Measurements from ENCODE around the gene CAPN8.

CAPN8 gene

DNA sequence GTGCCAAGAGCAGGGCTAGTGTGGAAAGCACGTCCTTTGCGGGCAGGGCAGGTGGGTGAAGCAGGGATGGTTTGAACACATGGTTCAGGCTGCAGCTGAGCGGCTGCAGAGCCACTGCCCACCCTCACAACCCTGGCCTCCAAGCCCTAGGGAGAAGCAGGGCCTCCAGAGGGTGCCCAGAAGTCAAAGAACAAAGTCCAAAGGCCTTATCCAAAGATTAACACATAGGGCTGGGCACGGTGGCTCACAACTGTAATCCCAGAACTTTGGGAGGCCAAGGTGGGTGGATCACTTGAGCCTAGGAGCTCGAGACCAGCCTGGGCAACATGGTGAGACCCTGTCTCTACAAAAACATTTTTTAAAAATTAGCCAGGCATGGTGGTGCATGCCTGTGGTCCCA is 46.8 kb downstream of the CAPN8 start:
- H3K9ac ChIP-seq (ENCODE audit: low read length) = no peak overlapping the region
- H3K27me3 ChIP-seq (ENCODE audit: insufficient read depth, low read length) = 0 out of 2 replicates have a peak, but pooled peaks cover 4% of the 10 kb centered on the region
- no peaks in the 10 kb centered on the region for H3K4me1 ChIP-seq (ENCODE audit: insufficient read depth, low read length, severe bottlenecking)
- H3K4me3 ChIP-seq (ENCODE audit: low read depth, low read length, poor library complexity, severe bottlenecking) = no peak overlapping the region
- no peak overlapping the region for H3K4me2 ChIP-seq (ENCODE audit: low read length)
- H3F3A ChIP-seq (ENCODE audit: insufficient read depth, low read length) = no peaks in the 10 kb centered on the region
- no peak overlapping the region for H2AFZ ChIP-seq (ENCODE audit: low read length)
- no peaks in the 10 kb centered on the region for H3K9me2 ChIP-seq (ENCODE audit: low read depth, low read length)
- no peaks in the 10 kb centered on the region for H3K36me3 ChIP-seq (ENCODE audit: insufficient read depth, low read length)
- no peaks in the 10 kb centered on the region for H3K79me2 ChIP-seq (ENCODE audit: insufficient read depth, low read length)
- H3K27ac ChIP-seq (ENCODE audit: low read depth, low read length, poor library complexity, severe bottlenecking) = no peak overlapping the region
- H4K20me1 ChIP-seq (ENCODE audit: insufficient read depth, low read length) = no peaks in the 10 kb centered on the region
- H3K9me3 ChIP-seq (ENCODE audit: low read length) = no peaks in the 10 kb centered on the region
- TF ChIP-seq, protein P1, sequence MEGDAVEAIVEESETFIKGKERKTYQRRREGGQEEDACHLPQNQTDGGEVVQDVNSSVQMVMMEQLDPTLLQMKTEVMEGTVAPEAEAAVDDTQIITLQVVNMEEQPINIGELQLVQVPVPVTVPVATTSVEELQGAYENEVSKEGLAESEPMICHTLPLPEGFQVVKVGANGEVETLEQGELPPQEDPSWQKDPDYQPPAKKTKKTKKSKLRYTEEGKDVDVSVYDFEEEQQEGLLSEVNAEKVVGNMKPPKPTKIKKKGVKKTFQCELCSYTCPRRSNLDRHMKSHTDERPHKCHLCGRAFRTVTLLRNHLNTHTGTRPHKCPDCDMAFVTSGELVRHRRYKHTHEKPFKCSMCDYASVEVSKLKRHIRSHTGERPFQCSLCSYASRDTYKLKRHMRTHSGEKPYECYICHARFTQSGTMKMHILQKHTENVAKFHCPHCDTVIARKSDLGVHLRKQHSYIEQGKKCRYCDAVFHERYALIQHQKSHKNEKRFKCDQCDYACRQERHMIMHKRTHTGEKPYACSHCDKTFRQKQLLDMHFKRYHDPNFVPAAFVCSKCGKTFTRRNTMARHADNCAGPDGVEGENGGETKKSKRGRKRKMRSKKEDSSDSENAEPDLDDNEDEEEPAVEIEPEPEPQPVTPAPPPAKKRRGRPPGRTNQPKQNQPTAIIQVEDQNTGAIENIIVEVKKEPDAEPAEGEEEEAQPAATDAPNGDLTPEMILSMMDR (IDR thresholded peaks at IDR 0.05; ENCODE audit: low read length) = no peak
- TF ChIP-seq EZH2 (IDR thresholded peaks at IDR 0.05; ENCODE audit: borderline replicate concordance, low read length) = no peak

DNA sequence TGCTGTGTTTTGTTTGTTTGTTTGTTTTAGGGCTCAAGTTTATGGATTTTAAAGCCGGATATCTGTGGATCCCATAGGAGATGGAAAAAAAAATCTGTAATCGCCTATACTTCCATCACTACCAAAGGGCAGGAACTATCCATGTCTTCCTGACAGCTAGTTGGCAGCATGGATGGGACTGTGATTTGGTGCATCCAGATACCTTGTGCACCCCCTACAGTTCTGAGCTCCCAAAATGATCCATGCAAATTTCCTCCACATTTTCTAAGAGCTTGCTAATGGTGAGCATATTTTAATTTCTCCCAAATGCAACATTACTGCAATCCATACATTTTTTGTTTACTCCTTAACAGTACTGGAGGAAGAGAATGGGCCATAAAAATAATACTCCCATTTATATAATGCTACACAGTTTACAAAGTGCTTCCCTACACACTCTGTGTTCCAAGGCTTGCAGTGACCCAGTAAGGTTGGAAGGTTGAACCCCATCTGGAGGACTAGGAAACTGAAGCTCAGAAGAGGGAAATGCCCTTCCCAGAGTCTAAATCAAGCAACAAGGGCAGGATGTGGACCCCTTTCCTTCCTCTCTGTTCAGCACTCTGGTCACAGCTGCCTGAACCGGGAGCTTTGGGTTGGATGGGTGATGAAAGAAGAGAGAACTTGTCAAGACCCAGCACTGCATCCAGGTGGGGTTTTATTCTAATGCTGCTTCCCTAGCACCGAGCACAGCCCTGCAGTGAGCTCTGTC is 48.0 kb downstream of the CAPN8 start:
- H3K9me2 ChIP-seq (ENCODE audit: low read depth, low read length) = no peaks in the 10 kb centered on the region
- H3K79me2 ChIP-seq (ENCODE audit: insufficient read depth, low read length) = no peaks in the 10 kb centered on the region
- no peaks in the 10 kb centered on the region for H3K36me3 ChIP-seq (ENCODE audit: insufficient read depth, low read length)
- H3K27me3 ChIP-seq (ENCODE audit: insufficient read depth, low read length) = 0 out of 2 replicates have a peak, but pooled peaks cover 4% of the 10 kb centered on the region
- no peaks in the 10 kb centered on the region for H4K20me1 ChIP-seq (ENCODE audit: insufficient read depth, low read length)
- H3K9ac ChIP-seq (ENCODE audit: low read length) = no peak overlapping the region
- H3K4me1 ChIP-seq (ENCODE audit: insufficient read depth, low read length, severe bottlenecking) = no peaks in the 10 kb centered on the region
- no peak overlapping the region for H3K4me2 ChIP-seq (ENCODE audit: low read length)
- TF ChIP-seq, protein P1 (IDR thresholded peaks at IDR 0.05; ENCODE audit: low read length) = no peak
- TF ChIP-seq EZH2 (IDR thresholded peaks at IDR 0.05; ENCODE audit: borderline replicate concordance, low read length) = no peak
- no peak overlapping the region for H3K4me3 ChIP-seq (ENCODE audit: low read depth, low read length, poor library complexity, severe bottlenecking)
- H3K9me3 ChIP-seq (ENCODE audit: low read length) = no peaks in the 10 kb centered on the region
- H3K27ac ChIP-seq (ENCODE audit: low read depth, low read length, poor library complexity, severe bottlenecking) = no peak overlapping the region
- H2AFZ ChIP-seq (ENCODE audit: low read length) = no peak overlapping the region
- no peaks in the 10 kb centered on the region for H3F3A ChIP-seq (ENCODE audit: insufficient read depth, low read length)

DNA sequence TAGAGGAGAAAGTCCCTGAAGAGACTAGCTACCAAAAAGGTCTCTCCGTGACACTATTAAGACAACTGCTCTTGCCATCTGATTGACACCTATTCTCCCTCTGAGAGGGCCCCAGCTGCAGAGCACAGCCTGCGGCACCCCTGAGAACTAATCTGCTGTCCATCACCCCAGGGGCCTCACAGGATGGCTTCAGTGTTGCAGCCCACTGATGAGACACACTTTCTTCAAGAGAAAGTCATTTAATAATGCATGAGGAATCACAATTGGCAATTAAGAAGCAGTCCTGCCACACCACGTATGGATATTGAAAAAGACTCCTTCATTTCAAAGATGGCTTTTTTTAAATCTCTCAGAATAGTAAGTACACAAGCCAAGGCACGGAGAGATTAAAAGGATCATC is 48.9 kb downstream of the CAPN8 start:
- no peaks in the 10 kb centered on the region for H3F3A ChIP-seq (ENCODE audit: insufficient read depth, low read length)
- no peak overlapping the region for H3K27ac ChIP-seq (ENCODE audit: low read depth, low read length, poor library complexity, severe bottlenecking)
- no peaks in the 10 kb centered on the region for H3K36me3 ChIP-seq (ENCODE audit: insufficient read depth, low read length)
- no peak overlapping the region for H3K4me2 ChIP-seq (ENCODE audit: low read length)
- no peak for TF ChIP-seq EZH2 (IDR thresholded peaks at IDR 0.05; ENCODE audit: borderline replicate concordance, low read length)
- H4K20me1 ChIP-seq (ENCODE audit: insufficient read depth, low read length) = no peaks in the 10 kb centered on the region
- no peaks in the 10 kb centered on the region for H3K9me2 ChIP-seq (ENCODE audit: low read depth, low read length)
- no peak overlapping the region for H3K9ac ChIP-seq (ENCODE audit: low read length)
- H3K4me3 ChIP-seq (ENCODE audit: low read depth, low read length, poor library complexity, severe bottlenecking) = no peak overlapping the region
- no peaks in the 10 kb centered on the region for H3K4me1 ChIP-seq (ENCODE audit: insufficient read depth, low read length, severe bottlenecking)
- 0 out of 2 replicates have a peak, but pooled peaks cover 4% of the 10 kb centered on the region for H3K27me3 ChIP-seq (ENCODE audit: insufficient read depth, low read length)
- H2AFZ ChIP-seq (ENCODE audit: low read length) = no peak overlapping the region
- no peaks in the 10 kb centered on the region for H3K79me2 ChIP-seq (ENCODE audit: insufficient read depth, low read length)
- H3K9me3 ChIP-seq (ENCODE audit: low read length) = no peaks in the 10 kb centered on the region

DNA sequence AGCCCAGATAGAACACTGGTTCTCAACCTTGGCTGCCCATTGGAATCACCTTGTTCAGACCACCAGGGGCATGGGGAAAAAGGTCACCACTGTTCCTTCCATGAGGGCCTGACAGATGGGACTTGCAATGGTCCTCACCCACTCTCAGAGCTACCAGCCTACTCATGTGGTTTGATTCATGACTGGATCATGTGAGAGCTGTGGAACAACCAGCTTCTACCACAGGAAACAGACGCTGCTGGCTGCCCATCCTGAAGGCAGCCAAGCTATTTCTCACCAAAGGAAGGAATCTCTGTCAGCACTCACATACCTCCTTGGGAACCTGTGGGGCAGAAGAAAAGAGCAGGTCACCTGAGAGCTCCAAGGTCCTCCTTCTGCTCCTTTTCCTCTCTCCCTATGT is 53.6 kb downstream of the CAPN8 start:
- Histone ChIP-seq H3K4me2 (ENCODE audit: low read length) (no peak overlapping the region), H3K9ac (ENCODE audit: low read length) (no peak overlapping the region), H3K4me3 (ENCODE audit: low read depth, low read length, poor library complexity, severe bottlenecking) (no peak overlapping the region), H3K36me3 (ENCODE audit: insufficient read depth, low read length) (no peaks in the 10 kb centered on the region), H4K20me1 (ENCODE audit: insufficient read depth, low read length) (no peaks in the 10 kb centered on the region), H3K9me3 (ENCODE audit: low read length) (no peaks in the 10 kb centered on the region), H2AFZ (ENCODE audit: low read length) (no peak overlapping the region), H3K27me3 (ENCODE audit: insufficient read depth, low read length) (0 out of 2 replicates have a peak, but pooled peaks cover 4% of the 10 kb centered on the region), H3K4me1 (ENCODE audit: insufficient read depth, low read length, severe bottlenecking) (no peaks in the 10 kb centered on the region), H3K79me2 (ENCODE audit: insufficient read depth, low read length) (no peaks in the 10 kb centered on the region), H3K9me2 (ENCODE audit: low read depth, low read length) (no peaks in the 10 kb centered on the region), H3F3A (ENCODE audit: insufficient read depth, low read length) (no peaks in the 10 kb centered on the region), H3K27ac (ENCODE audit: low read depth, low read length, poor library complexity, severe bottlenecking) (no peak overlapping the region)
- TF ChIP-seq, protein P1 (IDR thresholded peaks at IDR 0.05; ENCODE audit: low read length) = no peak
- TF ChIP-seq EZH2 (IDR thresholded peaks at IDR 0.05; ENCODE audit: borderline replicate concordance, low read length) = no peak

Data from OCI-LY1 (cell line).